K562 (cell line): Measurements from ENCODE around the gene LRRC41. TPM values are rescaled to one million over a fixed set of nuclear protein-coding genes. Genes with fewer than 3 reads are reported as not detected.
A peak's percentile ranks its signal among the peaks of the same experiment; 100 is the strongest.

ENCODE experiments used
- DMBX1 ChIP-seq: fragments of 250-450 bp; sonication (Bioruptor Pico); IDR thresholded peaks from 2 replicates; pipeline ENCODE4 v1.8.0; 2022; ENCODE audit warnings: inconsistent platforms, mild to moderate bottlenecking, moderate library complexity, borderline replicate concordance
- KAT8 ChIP-seq: fragments of 450-650 bp; IDR thresholded peaks from 2 replicates; pipeline ENCODE4 v1.6.1; 2016; ENCODE audit warnings: low read depth, mild to moderate bottlenecking
- L3MBTL2 ChIP-seq: fragments of 450-650 bp; IDR thresholded peaks from 2 replicates; pipeline ENCODE4 v1.6.1; 2016; ENCODE audit warnings: mild to moderate bottlenecking, moderate library complexity
- POLR2H ChIP-seq: IDR thresholded peaks from 2 replicates; pipeline ENCODE4 v1.6.1; 2016; ENCODE audit warnings: missing genetic modification characterization, low read depth, mild to moderate bottlenecking, control low read depth, missing compliant biosample characterization, moderate library complexity
- SPI1 ChIP-seq: IDR thresholded peaks from 2 replicates; pipeline ENCODE4 v1.6.1; 2011; ENCODE audit warnings: low read depth, low read length, control low read depth, borderline replicate concordance
- SUPT5H ChIP-seq: fragments of 450-650 bp; IDR thresholded peaks from 2 replicates; pipeline ENCODE4 v1.6.1; 2016
- U2AF1 ChIP-seq: fragments of 200-400 bp; formaldehyde crosslinking; optimal IDR thresholded peaks from 2 replicates; pipeline ENCODE3; 2017; ENCODE audit warnings: mild to moderate bottlenecking, low read depth, low read length, moderate library complexity
- ZBTB7A ChIP-seq: IDR thresholded peaks from 2 replicates; pipeline ENCODE4 v1.6.1; 2011; ENCODE audit warnings: low read depth, mild to moderate bottlenecking, low read length, moderate library complexity, borderline replicate concordance; ENCODE audit not compliant: control insufficient read depth
- ZFX ChIP-seq: sonication (generic); formaldehyde crosslinking; IDR thresholded peaks from 2 replicates; pipeline ENCODE4 v1.8.0; 2022; ENCODE audit warnings: mild to moderate bottlenecking, missing genetic modification reagents, moderate library complexity
- polyA plus RNA-seq, 8 experiments: library from polyadenylated mRNA; depleted of rRNA in 4 of 8; stranded (reverse) in 5 of 8; unstranded in 3 of 8; fragments of >200 nt; fragmentation: Nextera tagmentation in 2 of 8; fragmentation: Illumina TruSeq in 1 of 8; extraction: Ambion mirVana in 2 of 8; extraction: Trizol in 1 of 8; gene quantifications; 2 replicates each; pipeline versions ENCODE4 v1.2.1 to v1.2.3, GENCODE V29; 2011 to 2014; ENCODE audit warnings: inconsistent platforms in 1 of 8, missing spikeins in 1 of 8
- total RNA-seq, 7 experiments: library from RNA; depleted of rRNA in 6 of 7; stranded (reverse); fragments of >200 nt in 6 of 7; fragmentation: Illumina TruSeq in 2 of 7; extraction: Trizol in 2 of 7; gene quantifications; 2 replicates each; pipeline versions ENCODE4 v1.2.1 to v1.2.3, GENCODE V29; 2011 to 2021; ENCODE audit warnings: low replicate concordance in 1 of 7
- TF ChIP-seq, protein P1 (sequence below): fragments of 450-650 bp; formaldehyde crosslinking; IDR thresholded peaks from 2 replicates; pipeline ENCODE4 v1.4.0; 2020; ENCODE audit warnings: mild to moderate bottlenecking
- TF ChIP-seq, protein P2 (sequence below): fragments of 450-650 bp; IDR thresholded peaks from 2 replicates; pipeline ENCODE4 v1.6.1; 2016; ENCODE audit warnings: mild to moderate bottlenecking, moderate library complexity
- TF ChIP-seq, protein P3 (sequence below): fragments of 250-450 bp; sonication (Bioruptor Pico); IDR thresholded peaks from 2 replicates; pipeline ENCODE4 v1.8.0; 2022; ENCODE audit warnings: moderate library complexity, mild to moderate bottlenecking, inconsistent platforms
- TF ChIP-seq, protein P4 (sequence below): fragments of 450-650 bp; formaldehyde crosslinking; IDR thresholded peaks from 2 replicates; pipeline ENCODE4 v1.4.0; 2020; ENCODE audit warnings: mild to moderate bottlenecking, moderate library complexity

Gene LRRC41
- total and polyA plus RNA-seq, 9 of the 15 experiments (the other 6 are each of a cell fraction or from before 2014, with no cell fraction given): 10.5 to 64.7 (median 44.2) TPM

DNA sequence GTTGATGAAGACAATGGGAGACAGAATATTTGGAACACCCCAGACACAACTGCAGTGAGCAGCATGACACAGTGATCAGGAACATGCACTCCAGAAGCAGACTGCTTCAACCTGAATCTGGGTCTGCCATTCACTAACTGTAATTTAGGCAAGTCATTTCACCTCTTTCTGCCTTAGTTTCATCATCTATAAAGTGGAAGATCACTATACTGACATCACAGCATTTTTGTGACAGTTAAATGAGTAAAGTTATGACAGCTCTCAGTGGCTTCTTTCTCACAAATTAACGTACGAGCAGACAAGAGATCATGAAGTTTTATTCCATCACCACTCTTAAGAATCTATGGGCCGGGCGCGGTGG lies 14.3 kb downstream of the LRRC41 start (continued):
- TF ChIP-seq POLR2H (0 out of 2 replicates have a peak, but pooled peaks have one; percentile 43), DMBX1 (CRISPR knock-in tag) (peak; percentile 21; the same call in 1 of the 2 replicates), KAT8 (no peak), SPI1 (no peak), ZFX (0 out of 2 replicates have a peak, but pooled peaks have one; percentile 17), L3MBTL2 (peak; percentile 52; the same call in 1 of the 2 replicates), ZBTB7A (no peak), SUPT5H (0 out of 2 replicates have a peak, but pooled peaks have one; percentile 24), U2AF1 (no peak)
- TF ChIP-seq, protein P1, sequence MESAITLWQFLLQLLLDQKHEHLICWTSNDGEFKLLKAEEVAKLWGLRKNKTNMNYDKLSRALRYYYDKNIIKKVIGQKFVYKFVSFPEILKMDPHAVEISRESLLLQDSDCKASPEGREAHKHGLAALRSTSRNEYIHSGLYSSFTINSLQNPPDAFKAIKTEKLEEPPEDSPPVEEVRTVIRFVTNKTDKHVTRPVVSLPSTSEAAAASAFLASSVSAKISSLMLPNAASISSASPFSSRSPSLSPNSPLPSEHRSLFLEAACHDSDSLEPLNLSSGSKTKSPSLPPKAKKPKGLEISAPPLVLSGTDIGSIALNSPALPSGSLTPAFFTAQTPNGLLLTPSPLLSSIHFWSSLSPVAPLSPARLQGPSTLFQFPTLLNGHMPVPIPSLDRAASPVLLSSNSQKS (CRISPR knock-in tag): no peak
- TF ChIP-seq, protein P2, sequence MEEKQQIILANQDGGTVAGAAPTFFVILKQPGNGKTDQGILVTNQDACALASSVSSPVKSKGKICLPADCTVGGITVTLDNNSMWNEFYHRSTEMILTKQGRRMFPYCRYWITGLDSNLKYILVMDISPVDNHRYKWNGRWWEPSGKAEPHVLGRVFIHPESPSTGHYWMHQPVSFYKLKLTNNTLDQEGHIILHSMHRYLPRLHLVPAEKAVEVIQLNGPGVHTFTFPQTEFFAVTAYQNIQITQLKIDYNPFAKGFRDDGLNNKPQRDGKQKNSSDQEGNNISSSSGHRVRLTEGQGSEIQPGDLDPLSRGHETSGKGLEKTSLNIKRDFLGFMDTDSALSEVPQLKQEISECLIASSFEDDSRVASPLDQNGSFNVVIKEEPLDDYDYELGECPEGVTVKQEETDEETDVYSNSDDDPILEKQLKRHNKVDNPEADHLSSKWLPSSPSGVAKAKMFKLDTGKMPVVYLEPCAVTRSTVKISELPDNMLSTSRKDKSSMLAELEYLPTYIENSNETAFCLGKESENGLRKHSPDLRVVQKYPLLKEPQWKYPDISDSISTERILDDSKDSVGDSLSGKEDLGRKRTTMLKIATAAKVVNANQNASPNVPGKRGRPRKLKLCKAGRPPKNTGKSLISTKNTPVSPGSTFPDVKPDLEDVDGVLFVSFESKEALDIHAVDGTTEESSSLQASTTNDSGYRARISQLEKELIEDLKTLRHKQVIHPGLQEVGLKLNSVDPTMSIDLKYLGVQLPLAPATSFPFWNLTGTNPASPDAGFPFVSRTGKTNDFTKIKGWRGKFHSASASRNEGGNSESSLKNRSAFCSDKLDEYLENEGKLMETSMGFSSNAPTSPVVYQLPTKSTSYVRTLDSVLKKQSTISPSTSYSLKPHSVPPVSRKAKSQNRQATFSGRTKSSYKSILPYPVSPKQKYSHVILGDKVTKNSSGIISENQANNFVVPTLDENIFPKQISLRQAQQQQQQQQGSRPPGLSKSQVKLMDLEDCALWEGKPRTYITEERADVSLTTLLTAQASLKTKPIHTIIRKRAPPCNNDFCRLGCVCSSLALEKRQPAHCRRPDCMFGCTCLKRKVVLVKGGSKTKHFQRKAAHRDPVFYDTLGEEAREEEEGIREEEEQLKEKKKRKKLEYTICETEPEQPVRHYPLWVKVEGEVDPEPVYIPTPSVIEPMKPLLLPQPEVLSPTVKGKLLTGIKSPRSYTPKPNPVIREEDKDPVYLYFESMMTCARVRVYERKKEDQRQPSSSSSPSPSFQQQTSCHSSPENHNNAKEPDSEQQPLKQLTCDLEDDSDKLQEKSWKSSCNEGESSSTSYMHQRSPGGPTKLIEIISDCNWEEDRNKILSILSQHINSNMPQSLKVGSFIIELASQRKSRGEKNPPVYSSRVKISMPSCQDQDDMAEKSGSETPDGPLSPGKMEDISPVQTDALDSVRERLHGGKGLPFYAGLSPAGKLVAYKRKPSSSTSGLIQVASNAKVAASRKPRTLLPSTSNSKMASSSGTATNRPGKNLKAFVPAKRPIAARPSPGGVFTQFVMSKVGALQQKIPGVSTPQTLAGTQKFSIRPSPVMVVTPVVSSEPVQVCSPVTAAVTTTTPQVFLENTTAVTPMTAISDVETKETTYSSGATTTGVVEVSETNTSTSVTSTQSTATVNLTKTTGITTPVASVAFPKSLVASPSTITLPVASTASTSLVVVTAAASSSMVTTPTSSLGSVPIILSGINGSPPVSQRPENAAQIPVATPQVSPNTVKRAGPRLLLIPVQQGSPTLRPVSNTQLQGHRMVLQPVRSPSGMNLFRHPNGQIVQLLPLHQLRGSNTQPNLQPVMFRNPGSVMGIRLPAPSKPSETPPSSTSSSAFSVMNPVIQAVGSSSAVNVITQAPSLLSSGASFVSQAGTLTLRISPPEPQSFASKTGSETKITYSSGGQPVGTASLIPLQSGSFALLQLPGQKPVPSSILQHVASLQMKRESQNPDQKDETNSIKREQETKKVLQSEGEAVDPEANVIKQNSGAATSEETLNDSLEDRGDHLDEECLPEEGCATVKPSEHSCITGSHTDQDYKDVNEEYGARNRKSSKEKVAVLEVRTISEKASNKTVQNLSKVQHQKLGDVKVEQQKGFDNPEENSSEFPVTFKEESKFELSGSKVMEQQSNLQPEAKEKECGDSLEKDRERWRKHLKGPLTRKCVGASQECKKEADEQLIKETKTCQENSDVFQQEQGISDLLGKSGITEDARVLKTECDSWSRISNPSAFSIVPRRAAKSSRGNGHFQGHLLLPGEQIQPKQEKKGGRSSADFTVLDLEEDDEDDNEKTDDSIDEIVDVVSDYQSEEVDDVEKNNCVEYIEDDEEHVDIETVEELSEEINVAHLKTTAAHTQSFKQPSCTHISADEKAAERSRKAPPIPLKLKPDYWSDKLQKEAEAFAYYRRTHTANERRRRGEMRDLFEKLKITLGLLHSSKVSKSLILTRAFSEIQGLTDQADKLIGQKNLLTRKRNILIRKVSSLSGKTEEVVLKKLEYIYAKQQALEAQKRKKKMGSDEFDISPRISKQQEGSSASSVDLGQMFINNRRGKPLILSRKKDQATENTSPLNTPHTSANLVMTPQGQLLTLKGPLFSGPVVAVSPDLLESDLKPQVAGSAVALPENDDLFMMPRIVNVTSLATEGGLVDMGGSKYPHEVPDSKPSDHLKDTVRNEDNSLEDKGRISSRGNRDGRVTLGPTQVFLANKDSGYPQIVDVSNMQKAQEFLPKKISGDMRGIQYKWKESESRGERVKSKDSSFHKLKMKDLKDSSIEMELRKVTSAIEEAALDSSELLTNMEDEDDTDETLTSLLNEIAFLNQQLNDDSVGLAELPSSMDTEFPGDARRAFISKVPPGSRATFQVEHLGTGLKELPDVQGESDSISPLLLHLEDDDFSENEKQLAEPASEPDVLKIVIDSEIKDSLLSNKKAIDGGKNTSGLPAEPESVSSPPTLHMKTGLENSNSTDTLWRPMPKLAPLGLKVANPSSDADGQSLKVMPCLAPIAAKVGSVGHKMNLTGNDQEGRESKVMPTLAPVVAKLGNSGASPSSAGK: peak; percentile 67
- TF ChIP-seq, protein P3, sequence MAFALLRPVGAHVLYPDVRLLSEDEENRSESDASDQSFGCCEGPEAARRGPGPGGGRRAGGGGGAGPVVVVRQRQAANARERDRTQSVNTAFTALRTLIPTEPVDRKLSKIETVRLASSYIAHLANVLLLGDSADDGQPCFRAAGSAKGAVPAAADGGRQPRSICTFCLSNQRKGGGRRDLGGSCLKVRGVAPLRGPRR: no peak
- TF ChIP-seq, protein P4, sequence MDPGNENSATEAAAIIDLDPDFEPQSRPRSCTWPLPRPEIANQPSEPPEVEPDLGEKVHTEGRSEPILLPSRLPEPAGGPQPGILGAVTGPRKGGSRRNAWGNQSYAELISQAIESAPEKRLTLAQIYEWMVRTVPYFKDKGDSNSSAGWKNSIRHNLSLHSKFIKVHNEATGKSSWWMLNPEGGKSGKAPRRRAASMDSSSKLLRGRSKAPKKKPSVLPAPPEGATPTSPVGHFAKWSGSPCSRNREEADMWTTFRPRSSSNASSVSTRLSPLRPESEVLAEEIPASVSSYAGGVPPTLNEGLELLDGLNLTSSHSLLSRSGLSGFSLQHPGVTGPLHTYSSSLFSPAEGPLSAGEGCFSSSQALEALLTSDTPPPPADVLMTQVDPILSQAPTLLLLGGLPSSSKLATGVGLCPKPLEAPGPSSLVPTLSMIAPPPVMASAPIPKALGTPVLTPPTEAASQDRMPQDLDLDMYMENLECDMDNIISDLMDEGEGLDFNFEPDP (CRISPR knock-in tag): no peak
